Esophagus muscularis mucosa (tissue), 4 donors: Measurements from ENCODE around the gene IST1. TPM values are rescaled to one million over a fixed set of nuclear protein-coding genes. Genes with fewer than 3 reads are reported as not detected.

ENCODE experiments used
- DNase-seq: peaks from one replicate; pipeline ENCODE4 v3.0.0-alpha.2; 2017; ENCODE audit errors: extremely low spot score
- H3K27ac ChIP-seq, 4 donors: fragments of 200-600 bp; sonication (generic); replicated peaks in 1 of 4; 1 replicate in 3 of 4; 2 replicates in 1 of 4; pipeline ENCODE4 v1.5.1; 2016 to 2019; ENCODE audit warnings: mild to moderate bottlenecking in 1 of 4
- H3K27me3 ChIP-seq, 4 donors: fragments of 200-600 bp; sonication (generic); one replicate each; pipeline versions ENCODE4 v1.5.1 to v1.6.0; 2016 to 2019
- H3K36me3 ChIP-seq, 4 donors: fragments of 200-600 bp; sonication (generic); one replicate each; pipeline ENCODE4 v1.5.1; 2016 to 2019
- H3K4me1 ChIP-seq, 4 donors: fragments of 200-600 bp; sonication (generic); one replicate each; pipeline ENCODE4 v1.5.1; 2016 to 2019
- H3K4me3 ChIP-seq, 4 donors: fragments of 200-600 bp; sonication (generic); 1 replicate in 2 of 4; 2 replicates in 2 of 4; pipeline ENCODE4 v1.5.1; 2016 to 2019; ENCODE audit warnings: mild to moderate bottlenecking in 4 of 4, moderate library complexity in 1 of 4
- H3K9me3 ChIP-seq, 4 donors: fragments of 200-600 bp; sonication (generic); 1 replicate in 3 of 4; 2 replicates in 1 of 4; pipeline ENCODE4 v1.5.1; 2016 to 2019
- CTCF ChIP-seq, 3 experiments: fragments of 200-600 bp in 2 of 3; fragments of 450-650 bp in 1 of 3; sonication (generic) in 2 of 3; IDR thresholded peaks; one replicate each; pipeline ENCODE4 v1.5.1; 2017 to 2019; ENCODE audit warnings: antibody characterized with exemption in 3 of 3, mild to moderate bottlenecking in 2 of 3, moderate library complexity in 1 of 3
- EP300 ChIP-seq: sonication (generic); formaldehyde crosslinking; IDR thresholded peaks from one replicate; pipeline ENCODE4 v1.6.1; 2017; ENCODE audit warnings: antibody characterized with exemption
- POLR2A ChIP-seq: fragments of 450-650 bp; IDR thresholded peaks from one replicate; pipeline ENCODE4 v1.6.1; 2017; ENCODE audit warnings: antibody characterized with exemption, moderate library complexity, mild to moderate bottlenecking, low read depth
- POLR2AphosphoS5 ChIP-seq, 2 donors: sonication (generic); formaldehyde crosslinking; IDR thresholded peaks; one replicate each; pipeline ENCODE4 v1.6.1; 2017; ENCODE audit warnings: antibody characterized with exemption in 2 of 2
- WGBS: methylation state at CpG from one replicate; pipeline ENCODE4 v1.1.5; 2018; 5-methylcytosine and 5-hydroxymethylcytosine counted together
- intact Hi-C: fragments of 100-400 bp; cut with DNase I; formaldehyde crosslinking; loops from one replicate; pipeline ENCODE4 v1.15.1; 2023
- total RNA-seq, 4 donors: library from RNA; depleted of rRNA; stranded (reverse); fragments of >200 nt; gene quantifications; one replicate each; pipeline versions ENCODE4 v1.1.0 to v1.2.1, GENCODE V29; 2016

Gene IST1
- total RNA-seq, 4 donors from 2014 or later, result 132 to 186 (median 166) TPM

GRCh38 chr16:71883168-71883848 lies 12.0 kb upstream of the IST1 start:
- intact Hi-C loops, result loop anchor here (2.0 to 10.0 kb wide), 3 partner anchors 75 to 159 kb away; partner anchors contain the start of genes AP1G1 and PHLPP2
- Histone ChIP-seq H3K9me3 (no peaks in the 10 kb centered on the region), H3K27me3 (no peaks in the 10 kb centered on the region), H3K36me3 (peaks cover 0 to 29% (median 16%) of the 10 kb centered on the region in 4 donors), H3K27ac (peak overlapping the region; percentile 85 to 95 (median 91)), H3K4me3 (peak overlapping the region; percentile 79 to 97 (median 92)), H3K4me1 (peaks cover 11 to 27% (median 25%) of the 10 kb centered on the region in 4 donors)
- TF ChIP-seq POLR2AphosphoS5 (IDR thresholded peaks at IDR 0.05) (no peak), EP300 (no peak), CTCF (IDR thresholded peaks at IDR 0.05) (no peak), POLR2A (no peak)
- DNase-seq, result no peak
- WGBS, result 3% methylated on average over 11 of the region's 46 CpGs

DNA sequence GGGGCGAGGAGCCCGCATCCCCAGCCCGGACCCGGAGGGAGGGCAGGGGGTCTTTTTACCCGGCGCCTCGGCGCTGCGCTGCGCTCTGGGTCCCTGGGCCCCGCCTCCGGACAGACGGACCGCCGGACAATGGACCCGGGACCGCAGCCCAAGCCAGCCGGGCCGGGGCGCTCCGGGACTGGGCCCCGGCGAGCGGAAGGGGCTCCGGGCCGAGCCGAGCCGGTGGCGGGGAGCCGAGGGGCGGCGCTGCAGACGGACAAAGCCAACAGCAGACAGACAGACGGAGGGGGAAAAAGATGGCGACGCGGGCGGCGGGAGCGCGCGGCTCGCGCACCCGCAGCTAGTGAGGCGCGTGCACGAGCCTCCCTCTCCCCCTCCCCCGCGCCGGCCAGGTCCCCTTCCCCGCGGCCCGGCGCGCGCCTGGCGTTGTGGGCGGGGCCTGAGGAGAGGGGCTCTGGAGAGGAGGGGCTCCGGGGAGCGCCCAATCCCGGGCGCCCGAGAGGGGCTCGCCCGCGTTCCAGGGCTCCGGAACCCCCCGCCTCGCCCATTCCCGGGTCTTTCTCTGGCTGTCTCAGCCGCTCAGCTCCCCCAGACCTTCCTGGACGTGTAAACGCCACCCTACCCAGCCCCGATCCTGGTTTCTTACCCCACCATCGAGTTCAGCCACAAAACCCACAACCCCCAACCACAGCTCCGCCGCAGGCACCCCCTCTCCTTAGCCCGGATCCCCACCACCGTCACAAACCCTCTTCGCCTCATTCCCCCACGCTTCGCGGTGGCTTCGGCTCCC lies 11.3 kb upstream of the IST1 start, which contains the start of gene ZNF821:
Gene ZNF821, minus strand, starts transcription at position 334 of the 790 bp plus-strand sequence. CDS start 4,236 bp downstream, outside the sequence.
- H3K27me3 ChIP-seq, result no peaks in the 10 kb centered on the region
- H3K4me3 ChIP-seq, result peak within 1 kb of the TSS; percentile 79 to 97 (median 92)
- H3K9me3 ChIP-seq, result no peaks in the 10 kb centered on the region
- WGBS, result under 1% methylated on average over 40 of the region's 85 CpGs
- DNase-seq, result no peak
- intact Hi-C loops, result loop anchor here (2.0 to 10.0 kb wide), 3 partner anchors 75 to 159 kb away; partner anchors contain the start of genes AP1G1 and PHLPP2
- H3K27ac ChIP-seq, result peak within 1 kb of the TSS; percentile 85 to 95 (median 91)
- H3K36me3 ChIP-seq, result peaks cover 0 to 21% (median 11%) of the 10 kb centered on the region in 4 donors
- peaks cover 11 to 27% (median 25%) of the 10 kb centered on the region in 4 donors for H3K4me1 ChIP-seq
- TF ChIP-seq EP300 (no peak), POLR2AphosphoS5 (IDR thresholded peaks at IDR 0.05) (peak in 1 of 2 donors; percentile 5), POLR2A (no peak), CTCF (IDR thresholded peaks at IDR 0.05) (peak; percentile 43 to 53 (median 51))

GRCh38 chr16:71885261-71885650 lies 10.1 kb upstream of the IST1 start:
- TF ChIP-seq CTCF (IDR thresholded peaks at IDR 0.05) (no peak), EP300 (no peak), POLR2A (no peak), POLR2AphosphoS5 (IDR thresholded peaks at IDR 0.05) (no peak)
- 64% methylated on average over 4 of the region's 4 CpGs for WGBS
- intact Hi-C loops, result loop anchor here (10.0 kb wide), 1 partner anchor 160 kb away; the partner anchor contains the start of gene PHLPP2
- H3K27me3 ChIP-seq, result no peaks in the 10 kb centered on the region
- no peaks in the 10 kb centered on the region for H3K9me3 ChIP-seq
- DNase-seq, result no peak
- H3K36me3 ChIP-seq, result peaks cover 0 to 10% (median 3%) of the 10 kb centered on the region in 4 donors
- H3K4me1 ChIP-seq, result peaks cover 11 to 27% (median 24%) of the 10 kb centered on the region in 4 donors
- H3K27ac ChIP-seq, result no peak overlapping the region
- H3K4me3 ChIP-seq, result no peak overlapping the region

- no peak for TF ChIP-seq POLR2AphosphoS5 (IDR thresholded peaks at IDR 0.05)
- no peak for TF ChIP-seq POLR2A
- no peak for TF ChIP-seq EP300
- TF ChIP-seq CTCF (IDR thresholded peaks at IDR 0.05), result no peak
- 85% methylated on average over 3 of the region's 3 CpGs for WGBS
- H3K27ac ChIP-seq, result no peak overlapping the region
- intact Hi-C loops, result loop anchor here (10.0 kb wide), 1 partner anchor 164 kb away; the partner anchor contains the start of gene PHLPP2
- no peak for DNase-seq
- no peak overlapping the region for H3K4me3 ChIP-seq
- H3K36me3 ChIP-seq, result no peaks in the 10 kb centered on the region
- no peaks in the 10 kb centered on the region for H3K27me3 ChIP-seq
- H3K4me1 ChIP-seq, result peaks cover 3 to 15% (median 15%) of the 10 kb centered on the region in 4 donors
- H3K9me3 ChIP-seq, result no peaks in the 10 kb centered on the region
Observed at GRCh38 chr16:71889147-71889546, 6.2 kb upstream of the IST1 start.
